ENCODE measurements around the gene CRB3.
A peak's percentile ranks its signal among the peaks of the same experiment; 100 is the strongest.
"Not testable (repeated sequence)": the region's sequence is repeated elsewhere in the genome, so short reads cannot be mapped to it uniquely, and the experiment has no call there.

Gene CRB3, protein sequence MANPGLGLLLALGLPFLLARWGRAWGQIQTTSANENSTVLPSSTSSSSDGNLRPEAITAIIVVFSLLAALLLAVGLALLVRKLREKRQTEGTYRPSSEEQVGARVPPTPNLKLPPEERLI

DNA sequence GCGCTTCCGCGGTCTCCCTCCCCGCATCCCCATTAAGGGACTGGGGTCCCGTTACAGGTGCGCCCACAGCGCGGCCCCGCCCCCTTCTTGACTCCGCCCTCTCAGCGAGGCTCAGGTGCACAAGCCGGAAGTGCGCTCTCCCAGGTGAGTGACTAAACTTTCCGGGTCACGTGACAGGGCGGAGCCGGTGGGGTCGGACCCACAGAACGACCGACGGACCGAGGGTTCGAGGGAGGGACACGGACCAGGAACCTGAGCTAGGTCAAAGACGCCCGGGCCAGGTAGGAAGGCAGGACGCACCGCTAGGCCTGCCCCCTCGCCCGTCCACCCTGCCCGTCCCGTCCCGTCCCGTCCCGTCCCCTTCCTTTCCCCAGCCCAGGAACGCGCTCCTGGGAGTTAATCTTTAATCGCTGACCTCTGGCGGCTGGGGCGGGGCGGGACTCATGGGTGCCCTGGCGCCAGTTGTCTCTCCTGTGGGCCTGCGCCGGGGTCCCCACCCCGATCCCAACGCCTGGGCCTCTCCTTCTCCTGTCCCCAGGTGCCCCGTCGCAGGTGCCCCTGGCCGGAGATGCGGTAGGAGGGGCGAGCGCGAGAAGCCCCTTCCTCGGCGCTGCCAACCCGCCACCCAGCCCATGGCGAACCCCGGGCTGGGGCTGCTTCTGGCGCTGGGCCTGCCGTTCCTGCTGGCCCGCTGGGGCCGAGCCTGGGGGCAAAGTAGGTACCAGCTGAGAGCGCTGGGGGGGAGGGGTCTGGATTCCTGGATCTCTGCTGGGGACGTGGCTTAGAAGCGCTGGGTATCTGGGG is at the start of gene CRB3:
CRB3 (plus strand) TSS at position 202 of the 804 bp plus-strand sequence; CDS start at position 633, 431 bp downstream.
- no peak for DNase-seq (ENCODE audit: low read depth in 2 of 2)

DNA sequence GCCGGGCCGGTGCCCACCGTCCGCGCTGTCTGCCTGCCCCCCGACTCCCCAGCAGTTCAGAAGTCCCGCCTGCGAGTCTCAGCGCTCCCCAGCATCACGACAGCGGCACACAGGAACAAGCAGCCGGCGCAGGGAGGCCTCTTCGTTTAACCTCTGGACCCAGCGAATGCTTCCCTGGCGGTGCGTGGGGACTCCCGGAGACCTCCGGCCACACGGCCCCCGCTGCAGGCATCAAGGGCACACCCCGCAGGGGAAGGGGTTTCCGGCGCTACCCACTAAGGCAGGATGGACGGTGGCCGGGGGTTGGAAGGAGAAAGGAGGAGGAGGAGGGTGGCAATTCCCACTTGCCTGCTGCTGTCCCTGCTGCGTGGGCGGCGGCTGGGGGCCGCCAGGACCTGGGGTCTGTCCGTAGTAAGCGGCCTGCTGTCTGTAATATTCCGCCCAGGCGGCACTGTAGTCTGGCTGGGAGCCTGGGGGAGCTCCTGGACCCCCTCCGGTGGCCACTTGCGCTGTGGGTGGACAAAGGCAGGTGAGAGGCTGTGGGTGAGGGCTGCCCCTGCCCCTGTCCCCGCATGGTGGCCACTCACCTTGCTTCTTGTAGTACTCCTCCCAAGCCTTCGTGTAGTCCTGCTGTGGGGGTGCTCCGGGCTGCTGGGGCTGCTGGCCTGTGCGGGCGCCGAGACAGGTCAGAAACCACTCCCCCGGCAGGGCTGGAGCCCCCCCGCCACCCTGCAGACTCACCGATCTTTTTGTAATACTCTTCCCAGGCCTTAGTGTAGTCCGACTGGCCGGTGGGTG is 49.1 kb upstream of the CRB3 start:
- DNase-seq (ENCODE audit: low read depth in 2 of 2), result no peak

- no peak for DNase-seq (ENCODE audit: low read depth in 2 of 2)
Measured at GRCh38 chr19:6415591-6416190, 48.4 kb upstream of the CRB3 start.

GRCh38 chr19:6416658-6417405 is 47.2 kb upstream of the CRB3 start:
- DNase-seq (ENCODE audit: low read depth in 2 of 2), result no peak

DNA sequence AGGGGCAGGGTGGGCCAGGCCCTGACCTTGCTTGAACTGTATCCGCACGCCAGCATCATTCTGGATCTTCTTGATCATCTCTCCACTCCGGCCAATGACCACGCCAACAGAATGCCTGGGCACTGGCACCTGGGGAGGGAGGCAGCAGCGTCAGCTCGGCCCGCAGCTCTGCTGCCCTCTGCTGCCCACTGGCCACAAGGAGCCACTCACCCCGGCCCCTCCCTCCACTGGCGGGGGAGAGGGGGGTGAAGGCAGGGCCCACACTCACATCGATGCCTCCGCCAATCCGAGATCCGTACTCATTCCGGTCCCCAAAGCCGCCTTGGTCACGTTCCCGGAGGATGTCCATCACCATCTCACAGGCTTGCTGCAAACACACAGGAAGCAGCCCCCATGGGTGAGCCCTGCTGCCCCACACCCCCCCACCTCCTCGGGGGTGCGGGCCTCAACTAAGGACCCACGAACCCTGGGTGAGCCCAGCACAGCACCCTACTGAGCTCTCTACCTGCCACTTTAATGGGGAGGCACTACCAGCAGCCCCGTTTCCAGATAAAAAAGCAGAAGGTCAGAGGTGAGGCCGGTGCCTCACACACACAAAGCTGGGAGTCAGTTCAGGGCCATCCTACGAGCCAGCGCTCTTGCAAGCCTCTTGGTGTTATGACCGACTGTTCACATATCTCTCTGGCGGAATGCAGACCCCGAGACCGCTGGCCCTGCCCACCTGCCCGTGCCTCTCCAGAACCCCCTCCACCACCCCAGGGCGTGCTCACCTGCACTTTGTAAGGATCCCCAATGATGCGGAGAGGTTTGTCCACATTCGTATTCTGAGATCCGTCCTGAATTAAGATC is 46.1 kb upstream of the CRB3 start:
- DNase-seq (ENCODE audit: low read depth in 2 of 2), result no peak

DNA sequence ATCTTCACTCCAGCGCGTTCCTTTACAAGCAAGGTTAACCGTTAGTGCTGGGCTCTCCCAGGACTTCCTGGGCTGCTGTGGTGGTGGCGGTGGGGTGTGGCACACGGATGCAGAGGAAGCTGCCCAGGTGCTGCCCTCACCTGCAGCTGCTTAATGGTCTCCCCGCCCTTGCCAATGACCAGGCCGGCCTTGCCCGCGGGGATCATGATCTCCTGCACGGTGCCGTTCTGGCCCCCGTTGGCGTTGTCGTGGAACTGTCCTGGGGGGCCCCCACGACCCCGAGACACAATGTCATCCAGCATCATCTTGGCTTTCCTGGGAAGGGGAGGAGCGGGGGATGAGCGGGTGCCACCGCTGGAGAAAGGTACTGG is 45.5 kb upstream of the CRB3 start:
- DNase-seq (ENCODE audit: low read depth in 2 of 2), result no peak

GRCh38 chr19:6421075-6422014 is 42.7 kb upstream of the CRB3 start:
- DNase-seq (ENCODE audit: low read depth in 2 of 2), result no peak

DNA sequence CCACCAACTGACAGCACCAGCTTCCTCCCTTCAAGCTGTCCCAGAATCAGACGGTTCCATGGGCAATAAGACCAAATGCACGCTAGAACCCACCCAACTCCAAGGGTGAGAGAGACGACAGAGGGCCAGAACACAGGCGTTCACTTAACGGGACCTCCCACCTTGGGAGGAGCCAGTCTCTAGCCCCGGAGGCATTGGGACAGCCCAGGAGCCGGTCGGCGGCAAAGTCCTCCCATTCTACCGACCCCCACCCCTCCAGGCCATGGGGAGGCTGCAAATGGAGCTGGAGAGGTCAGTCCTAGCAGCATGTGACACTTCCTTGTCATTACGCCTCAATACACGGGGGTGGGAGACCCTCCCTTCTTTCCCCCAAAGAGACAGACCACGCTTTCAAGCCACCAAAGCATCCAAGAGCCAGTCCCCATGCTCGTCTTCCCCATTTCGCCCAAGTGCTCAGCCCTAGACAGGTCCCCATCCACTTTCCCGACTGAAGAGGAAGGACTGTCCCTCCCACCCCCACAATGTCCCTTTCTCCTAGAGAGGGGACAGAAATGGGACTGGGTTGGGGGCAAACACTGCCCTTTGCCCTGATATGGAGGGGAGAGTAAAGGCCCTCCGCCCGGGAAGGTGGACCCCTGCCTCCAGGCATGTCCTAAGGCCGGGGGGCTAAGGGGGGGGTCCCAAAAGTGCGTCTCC is 40.4 kb upstream of the CRB3 start:
- DNase-seq (ENCODE audit: low read depth in 2 of 2), result no peak

- no peak for DNase-seq (ENCODE audit: low read depth in 2 of 2)
Measured at GRCh38 chr19:6424195-6424938, 39.7 kb upstream of the CRB3 start, which contains the start of gene KHSRP. KHSRP (minus strand) TSS chr19:6424811; CDS start chr19:6424701, 110 bp downstream.

GRCh38 chr19:6424939-6425731 is 38.9 kb upstream of the CRB3 start:
- peak; percentile 100 for DNase-seq (ENCODE audit: low read depth in 2 of 2)

- DNase-seq (ENCODE audit: low read depth in 2 of 2), result no peak
Measured at GRCh38 chr19:6425732-6426620, 38.1 kb upstream of the CRB3 start.

GRCh38 chr19:6427131-6427530 is 36.9 kb upstream of the CRB3 start:
- no peak for DNase-seq (ENCODE audit: low read depth in 2 of 2)

- DNase-seq (ENCODE audit: low read depth in 2 of 2), result not testable (repeated sequence)
Measured at GRCh38 chr19:6428692-6429418, 35.2 kb upstream of the CRB3 start.

DNA sequence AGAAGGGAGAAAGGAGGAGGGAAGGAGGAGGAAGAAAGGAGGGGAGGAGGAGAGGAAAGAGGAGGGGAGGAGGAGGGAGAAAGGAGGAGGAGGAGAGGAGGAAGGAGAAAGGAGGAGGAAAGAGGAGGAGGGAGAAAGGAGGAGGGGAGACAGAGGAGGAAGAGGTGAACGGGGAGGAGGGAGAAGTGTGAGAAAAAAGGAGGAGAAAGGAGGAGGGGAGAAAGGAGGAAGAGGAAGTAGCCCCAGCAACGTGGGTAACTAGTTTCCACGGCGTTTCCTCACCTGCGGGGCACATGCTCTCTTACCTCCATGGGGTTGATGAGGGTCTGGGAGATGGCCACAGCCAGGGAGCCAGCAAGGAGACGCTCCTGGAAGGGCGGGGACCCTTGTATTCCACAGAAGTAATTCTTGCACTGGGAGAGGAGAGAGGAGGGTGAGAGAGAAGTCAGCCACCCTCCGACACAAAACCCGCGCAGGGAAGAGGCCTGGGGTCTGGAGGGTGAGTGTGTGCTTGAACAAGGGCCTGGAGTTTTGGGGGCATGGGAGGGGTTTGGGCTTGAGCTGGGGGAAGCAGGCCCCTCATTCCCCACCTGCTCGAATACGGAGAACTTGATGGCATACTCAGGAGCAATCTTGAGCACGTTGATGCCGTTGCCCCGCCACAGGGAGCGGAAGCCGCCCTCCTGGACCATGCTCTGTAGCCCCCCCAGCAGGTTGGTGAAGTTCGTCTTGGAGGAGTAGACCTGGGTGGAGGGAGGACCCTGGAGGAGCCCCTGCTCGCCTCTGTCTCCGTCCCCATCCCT is 34.5 kb upstream of the CRB3 start:
- no peak for DNase-seq (ENCODE audit: low read depth in 2 of 2)

DNA sequence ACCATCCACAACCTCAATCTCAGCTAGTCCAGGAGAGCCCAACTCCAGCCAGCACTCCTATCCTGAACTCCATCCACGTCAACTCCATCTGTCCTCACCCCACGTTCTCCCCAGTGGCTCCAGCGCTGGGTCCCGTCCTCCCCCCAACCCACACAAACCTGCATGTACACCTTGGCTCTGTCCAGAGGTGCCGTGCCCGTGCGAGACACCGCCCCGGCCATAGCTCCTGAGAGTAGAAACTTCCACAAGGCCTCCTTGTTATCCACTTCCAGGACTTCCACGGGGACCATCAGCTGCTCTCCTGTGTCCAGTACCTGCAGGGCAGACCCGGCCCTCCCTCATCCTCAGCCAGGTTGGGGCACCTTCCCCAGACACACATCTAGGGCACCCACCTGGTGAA is 32.2 kb upstream of the CRB3 start:
- no peak for DNase-seq (ENCODE audit: low read depth in 2 of 2)
